ENCODE data around the gene SLC26A2.
A peak's percentile ranks its signal among the peaks of the same experiment; 100 is the strongest.

DNA sequence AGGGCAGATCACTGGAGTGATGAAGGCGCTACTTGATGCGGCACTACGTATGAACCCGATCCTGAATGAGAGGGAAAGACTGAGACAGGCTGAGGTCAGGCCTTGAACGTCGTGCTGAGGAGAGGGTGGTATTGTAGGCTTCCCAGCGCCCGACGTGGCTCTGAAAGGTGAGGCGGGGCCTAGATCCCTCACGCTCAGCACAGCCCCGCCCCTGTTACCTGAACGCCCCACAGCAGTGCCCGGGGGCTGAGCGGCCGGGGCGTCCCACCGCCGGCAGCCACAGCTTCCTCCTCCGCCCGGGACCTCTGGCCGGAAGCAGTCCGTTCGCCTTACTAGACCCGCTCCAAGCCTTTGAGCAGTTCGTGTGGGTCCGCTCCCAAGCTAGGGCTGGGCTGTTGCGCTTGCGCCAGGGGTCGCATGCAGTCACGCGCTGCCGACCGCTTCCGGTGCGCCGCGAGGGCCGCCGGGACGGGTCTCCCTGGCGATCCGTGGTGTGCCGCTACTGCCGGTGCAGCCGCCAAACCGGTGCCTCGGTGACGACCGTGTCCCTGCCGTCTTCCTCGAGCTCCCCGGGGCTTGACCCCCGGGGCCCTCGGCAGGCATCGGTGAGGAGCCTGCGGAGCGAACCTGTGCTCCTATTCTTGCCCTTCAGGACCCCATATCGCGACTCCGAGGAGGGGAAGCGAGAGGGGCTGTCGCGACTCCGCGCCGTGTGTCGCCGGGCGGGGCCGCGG is 39.9 kb downstream of the SLC26A2 start, which contains the start of the genes HMGXB3 and TIGD6:
- TF ChIP-seq, protein P1, sequence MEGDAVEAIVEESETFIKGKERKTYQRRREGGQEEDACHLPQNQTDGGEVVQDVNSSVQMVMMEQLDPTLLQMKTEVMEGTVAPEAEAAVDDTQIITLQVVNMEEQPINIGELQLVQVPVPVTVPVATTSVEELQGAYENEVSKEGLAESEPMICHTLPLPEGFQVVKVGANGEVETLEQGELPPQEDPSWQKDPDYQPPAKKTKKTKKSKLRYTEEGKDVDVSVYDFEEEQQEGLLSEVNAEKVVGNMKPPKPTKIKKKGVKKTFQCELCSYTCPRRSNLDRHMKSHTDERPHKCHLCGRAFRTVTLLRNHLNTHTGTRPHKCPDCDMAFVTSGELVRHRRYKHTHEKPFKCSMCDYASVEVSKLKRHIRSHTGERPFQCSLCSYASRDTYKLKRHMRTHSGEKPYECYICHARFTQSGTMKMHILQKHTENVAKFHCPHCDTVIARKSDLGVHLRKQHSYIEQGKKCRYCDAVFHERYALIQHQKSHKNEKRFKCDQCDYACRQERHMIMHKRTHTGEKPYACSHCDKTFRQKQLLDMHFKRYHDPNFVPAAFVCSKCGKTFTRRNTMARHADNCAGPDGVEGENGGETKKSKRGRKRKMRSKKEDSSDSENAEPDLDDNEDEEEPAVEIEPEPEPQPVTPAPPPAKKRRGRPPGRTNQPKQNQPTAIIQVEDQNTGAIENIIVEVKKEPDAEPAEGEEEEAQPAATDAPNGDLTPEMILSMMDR (conservative IDR thresholded peaks at IDR 0.05; ENCODE audit: low read depth in 2 of 2): no peak
- TF ChIP-seq, protein P2, sequence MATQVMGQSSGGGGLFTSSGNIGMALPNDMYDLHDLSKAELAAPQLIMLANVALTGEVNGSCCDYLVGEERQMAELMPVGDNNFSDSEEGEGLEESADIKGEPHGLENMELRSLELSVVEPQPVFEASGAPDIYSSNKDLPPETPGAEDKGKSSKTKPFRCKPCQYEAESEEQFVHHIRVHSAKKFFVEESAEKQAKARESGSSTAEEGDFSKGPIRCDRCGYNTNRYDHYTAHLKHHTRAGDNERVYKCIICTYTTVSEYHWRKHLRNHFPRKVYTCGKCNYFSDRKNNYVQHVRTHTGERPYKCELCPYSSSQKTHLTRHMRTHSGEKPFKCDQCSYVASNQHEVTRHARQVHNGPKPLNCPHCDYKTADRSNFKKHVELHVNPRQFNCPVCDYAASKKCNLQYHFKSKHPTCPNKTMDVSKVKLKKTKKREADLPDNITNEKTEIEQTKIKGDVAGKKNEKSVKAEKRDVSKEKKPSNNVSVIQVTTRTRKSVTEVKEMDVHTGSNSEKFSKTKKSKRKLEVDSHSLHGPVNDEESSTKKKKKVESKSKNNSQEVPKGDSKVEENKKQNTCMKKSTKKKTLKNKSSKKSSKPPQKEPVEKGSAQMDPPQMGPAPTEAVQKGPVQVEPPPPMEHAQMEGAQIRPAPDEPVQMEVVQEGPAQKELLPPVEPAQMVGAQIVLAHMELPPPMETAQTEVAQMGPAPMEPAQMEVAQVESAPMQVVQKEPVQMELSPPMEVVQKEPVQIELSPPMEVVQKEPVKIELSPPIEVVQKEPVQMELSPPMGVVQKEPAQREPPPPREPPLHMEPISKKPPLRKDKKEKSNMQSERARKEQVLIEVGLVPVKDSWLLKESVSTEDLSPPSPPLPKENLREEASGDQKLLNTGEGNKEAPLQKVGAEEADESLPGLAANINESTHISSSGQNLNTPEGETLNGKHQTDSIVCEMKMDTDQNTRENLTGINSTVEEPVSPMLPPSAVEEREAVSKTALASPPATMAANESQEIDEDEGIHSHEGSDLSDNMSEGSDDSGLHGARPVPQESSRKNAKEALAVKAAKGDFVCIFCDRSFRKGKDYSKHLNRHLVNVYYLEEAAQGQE (IDR thresholded peaks at IDR 0.05; ENCODE audit: unreplicated experiment): no peak
- TF ChIP-seq EZH2phosphoT487 (IDR thresholded peaks at IDR 0.05; ENCODE audit: unreplicated experiment): no peak
- TF ChIP-seq STAT1 (IDR thresholded peaks at IDR 0.05; ENCODE audit: unreplicated experiment): no peak
- TF ChIP-seq POLR2AphosphoS5 (IDR thresholded peaks at IDR 0.05; ENCODE audit: low read depth): peak; percentile 73
- TF ChIP-seq EZH2 (IDR thresholded peaks at IDR 0.05; ENCODE audit: low read depth, unreplicated experiment): no peak
- peak; percentile 89 for TF ChIP-seq CREB1 (CRISPR knock-in tag; IDR thresholded peaks at IDR 0.05; ENCODE audit: low read depth)
- TF ChIP-seq ZNF331 (CRISPR knock-in tag; IDR thresholded peaks at IDR 0.05; ENCODE audit: low read depth): no peak
- TF ChIP-seq ZNF114 (CRISPR knock-in tag; IDR thresholded peaks at IDR 0.05): no peak

Measured in GM23338 (cell line).